ENCODE measurements around the gene LPAR5. TPM values are rescaled to one million over a fixed set of nuclear protein-coding genes. Genes with fewer than 3 reads are reported as not detected.

The LPAR5 gene
- total RNA-seq, 1 experiment from 2014 or later = 0.22 TPM

DNA sequence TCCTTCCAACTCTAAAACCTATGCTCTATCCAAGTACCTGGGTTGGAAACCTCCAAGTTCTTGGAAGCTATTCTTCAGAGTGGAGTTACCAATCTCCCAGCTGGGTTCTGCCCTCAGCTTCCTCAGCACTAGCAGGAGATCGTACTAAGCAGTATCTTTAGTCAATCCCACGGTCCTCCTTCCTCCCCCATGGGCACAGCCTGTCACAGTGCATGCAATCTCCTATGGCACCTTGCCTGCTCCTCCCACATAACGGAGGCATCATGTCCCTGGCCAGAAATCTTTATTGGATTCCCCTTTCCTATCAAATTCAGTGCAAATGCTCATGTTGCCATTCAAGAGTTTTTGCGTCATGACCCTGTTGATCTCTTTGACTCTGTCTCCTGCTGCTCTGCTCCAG, 5.4 kb upstream of the LPAR5 start:
- no peak overlapping the region for H3K4ac ChIP-seq (ENCODE audit: low read depth, low read length)

More for the DNA sequence above, 5.4 kb upstream of the LPAR5 start:
- Histone ChIP-seq H3K9me3 (ENCODE audit: control insufficient read depth, low read depth, low read length) (no peaks in the 10 kb centered on the region), H4K91ac (ENCODE audit: insufficient read length, low read depth, low read length) (no peak overlapping the region), H3K79me2 (ENCODE audit: insufficient read depth, low read length) (no peaks in the 10 kb centered on the region), H2BK12ac (ENCODE audit: insufficient read length, low read depth, low read length) (no peak overlapping the region), H3K14ac (ENCODE audit: insufficient read depth, low read length) (no peak overlapping the region), H4K8ac (replicated peaks; ENCODE audit: insufficient read length, low read depth, low read length) (no peak overlapping the region), H2AK5ac (ENCODE audit: insufficient read length, low read length) (no peak overlapping the region), H3K23ac (ENCODE audit: insufficient read length, low read depth, low read length) (no peak overlapping the region), H3K27me3 (ENCODE audit: insufficient read depth, low read length) (no peaks in the 10 kb centered on the region), H2BK120ac (ENCODE audit: low read depth, low read length, poor library complexity, severe bottlenecking) (no peak overlapping the region), H2AFZ (ENCODE audit: low read length) (no peak overlapping the region), H3K18ac (ENCODE audit: insufficient read length, low read depth, low read length) (no peak overlapping the region), H3K27ac (ENCODE audit: insufficient read length, low read depth, low read length) (no peak overlapping the region), H3K9ac (ENCODE audit: extremely low read depth, insufficient read length, low read length) (no peak overlapping the region), H3K23me2 (ENCODE audit: insufficient read length, low read depth, low read length, poor library complexity, severe bottlenecking) (no peaks in the 10 kb centered on the region), H2BK15ac (ENCODE audit: low read depth, low read length) (no peak overlapping the region), H3K4me2 (ENCODE audit: insufficient read depth, insufficient read length, low read length) (no peak overlapping the region), H3K4me1 (ENCODE audit: insufficient read depth, low read length) (no peaks in the 10 kb centered on the region; the same call in 1 of the 2 replicates), H2BK5ac (ENCODE audit: insufficient read length, low read length) (no peak overlapping the region), H3K79me1 (ENCODE audit: insufficient read depth, low read depth, low read length, poor library complexity, severe bottlenecking) (no peaks in the 10 kb centered on the region), H3K56ac (ENCODE audit: insufficient read length, low read depth, low read length) (no peak overlapping the region), H2BK20ac (ENCODE audit: low read depth, low read length, poor library complexity, severe bottlenecking) (no peak overlapping the region), H3T11ph (ENCODE audit: low read length) (no peak overlapping the region), H4K5ac (ENCODE audit: insufficient read length, low read depth, low read length) (no peak overlapping the region), H4K20me1 (ENCODE audit: control insufficient read depth, insufficient read depth, insufficient read length) (no peaks in the 10 kb centered on the region)
- TF ChIP-seq, protein P1, sequence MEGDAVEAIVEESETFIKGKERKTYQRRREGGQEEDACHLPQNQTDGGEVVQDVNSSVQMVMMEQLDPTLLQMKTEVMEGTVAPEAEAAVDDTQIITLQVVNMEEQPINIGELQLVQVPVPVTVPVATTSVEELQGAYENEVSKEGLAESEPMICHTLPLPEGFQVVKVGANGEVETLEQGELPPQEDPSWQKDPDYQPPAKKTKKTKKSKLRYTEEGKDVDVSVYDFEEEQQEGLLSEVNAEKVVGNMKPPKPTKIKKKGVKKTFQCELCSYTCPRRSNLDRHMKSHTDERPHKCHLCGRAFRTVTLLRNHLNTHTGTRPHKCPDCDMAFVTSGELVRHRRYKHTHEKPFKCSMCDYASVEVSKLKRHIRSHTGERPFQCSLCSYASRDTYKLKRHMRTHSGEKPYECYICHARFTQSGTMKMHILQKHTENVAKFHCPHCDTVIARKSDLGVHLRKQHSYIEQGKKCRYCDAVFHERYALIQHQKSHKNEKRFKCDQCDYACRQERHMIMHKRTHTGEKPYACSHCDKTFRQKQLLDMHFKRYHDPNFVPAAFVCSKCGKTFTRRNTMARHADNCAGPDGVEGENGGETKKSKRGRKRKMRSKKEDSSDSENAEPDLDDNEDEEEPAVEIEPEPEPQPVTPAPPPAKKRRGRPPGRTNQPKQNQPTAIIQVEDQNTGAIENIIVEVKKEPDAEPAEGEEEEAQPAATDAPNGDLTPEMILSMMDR (conservative IDR thresholded peaks at IDR 0.05) = no peak
- WGBS (ENCODE audit: extremely low coverage, insufficient read length, low lambda C conversion rate) = no CpG with 5 or more reads among the region's 4 CpGs
- no peak overlapping the region for H3K27ac Mint-ChIP-seq
- no peak overlapping the region for H3K4me3 Mint-ChIP-seq
- peaks cover 46% of the 10 kb centered on the region for H3K27me3 Mint-ChIP-seq (ENCODE audit: low read depth)
- peaks cover 9 to 17% of the 10 kb centered on the region in 2 experiments for H3K4me1 Mint-ChIP-seq
- no peaks in the 10 kb centered on the region for H3K9me3 Mint-ChIP-seq
- H3K36me3 Mint-ChIP-seq (ENCODE audit: insufficient read depth in 1 of 3, low read depth in 3 of 3) = no peaks in the 10 kb centered on the region
- DNase-seq = no peak

All from H9 (cell line).